Activated CD4-positive, alpha-beta T cell treated with anti-CD3 and anti-CD28 coated beads, Interleukin-2, Interleukin-6, amounts not matched to agents 100 ng/mL and 50 ng/mL, durations not matched to agents 16 hours and 8 hours (primary cell): ENCODE data around the gene ABHD12B.
"Not testable (repeated sequence)": the region's sequence is repeated elsewhere in the genome, so short reads cannot be mapped to it uniquely, and the experiment has no call there.

ENCODE experiments used
- DNase-seq: peaks from one replicate; pipeline ENCODE4 v3.0.0-alpha.2; 2020

Gene ABHD12B

DNA sequence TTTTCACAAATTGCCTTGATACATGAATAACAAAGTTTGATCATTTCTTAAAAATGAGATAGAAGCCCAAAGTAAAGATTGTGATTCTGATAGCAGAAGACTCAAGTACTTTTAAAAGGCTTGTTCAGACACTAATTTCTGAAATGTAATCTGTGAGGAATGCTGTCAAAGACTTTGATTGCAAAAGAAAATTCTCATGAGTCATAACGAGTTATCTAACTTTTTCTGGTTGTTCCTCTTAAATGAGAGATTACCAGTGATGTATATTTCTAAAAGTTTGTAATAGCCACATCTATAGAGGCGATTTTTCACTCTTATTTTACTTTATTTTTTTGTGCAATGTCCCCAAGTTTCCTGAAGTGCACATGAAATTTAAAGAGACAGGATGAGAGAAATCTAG lies 65.5 kb downstream of the ABHD12B start:
- no peak for DNase-seq

- DNase-seq, result no peak
Observed at GRCh38 chr14:50937800-50938199, 65.9 kb downstream of the ABHD12B start.

GRCh38 chr14:50941151-50941550 lies 69.3 kb downstream of the ABHD12B start:
- no peak for DNase-seq

DNA sequence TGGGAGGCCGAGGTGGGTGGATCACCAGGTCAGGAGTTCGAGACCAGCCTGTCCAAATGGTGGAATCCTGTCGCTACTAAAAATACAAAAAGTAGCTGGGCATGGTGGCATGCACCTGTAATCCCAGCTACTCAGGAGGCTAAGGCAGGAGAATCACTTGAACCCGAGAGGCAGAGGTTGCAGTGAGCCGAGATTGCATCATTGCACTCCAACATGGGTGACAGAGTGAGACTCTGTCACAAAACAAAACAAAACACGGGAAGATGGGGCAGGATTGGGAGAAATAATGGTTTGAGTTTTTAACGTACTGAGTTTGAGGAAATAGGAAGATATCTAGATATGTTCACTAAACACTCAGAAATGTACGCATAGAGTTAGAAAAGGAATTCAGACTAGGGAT lies 69.8 kb downstream of the ABHD12B start:
- DNase-seq, result not testable (repeated sequence)

GRCh38 chr14:50943261-50943942 lies 71.5 kb downstream of the ABHD12B start:
- DNase-seq, result no peak

- peak; percentile 31 for DNase-seq
Observed at GRCh38 chr14:50943943-50944646, 72.2 kb downstream of the ABHD12B start, which contains the start of gene PYGL. TSS of gene PYGL (minus strand) at chr14:50944483. CDS start at chr14:50944403, 80 bp downstream.

GRCh38 chr14:50944647-50945413 lies 73.0 kb downstream of the ABHD12B start:
- no peak for DNase-seq

DNA sequence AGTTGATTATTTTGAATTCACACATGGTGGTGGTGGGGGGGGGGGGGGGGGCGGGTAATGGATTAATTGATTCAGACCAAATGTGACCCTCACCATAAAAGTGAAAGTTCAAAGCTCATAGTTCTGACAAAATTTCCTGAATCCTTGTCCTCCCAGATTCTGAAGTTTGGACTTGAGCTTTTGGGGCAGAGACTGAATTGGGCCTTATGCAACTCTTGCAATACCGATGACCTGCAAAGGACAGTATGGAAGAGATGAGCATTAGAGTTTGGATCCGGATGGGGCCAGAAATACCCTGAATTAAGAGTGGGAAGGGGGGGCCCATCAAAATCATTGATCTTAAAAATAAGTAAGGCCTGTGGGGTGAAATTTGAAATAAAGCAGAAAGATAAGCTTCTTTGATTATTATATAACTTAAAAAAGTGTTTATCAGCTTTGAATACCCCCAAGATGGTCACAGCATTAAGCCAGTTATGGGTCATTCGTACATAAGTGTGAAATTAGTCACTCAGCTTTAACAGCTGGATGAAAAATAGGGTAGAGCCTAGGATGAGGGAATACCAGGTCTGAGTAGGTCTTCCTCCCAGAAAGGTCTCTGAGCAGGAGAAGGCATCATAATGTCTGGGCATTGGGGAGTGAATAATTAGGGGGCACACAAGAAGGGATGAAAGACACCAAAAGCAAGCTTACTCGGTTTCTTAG lies 74.5 kb downstream of the ABHD12B start:
- DNase-seq, result no peak

DNA sequence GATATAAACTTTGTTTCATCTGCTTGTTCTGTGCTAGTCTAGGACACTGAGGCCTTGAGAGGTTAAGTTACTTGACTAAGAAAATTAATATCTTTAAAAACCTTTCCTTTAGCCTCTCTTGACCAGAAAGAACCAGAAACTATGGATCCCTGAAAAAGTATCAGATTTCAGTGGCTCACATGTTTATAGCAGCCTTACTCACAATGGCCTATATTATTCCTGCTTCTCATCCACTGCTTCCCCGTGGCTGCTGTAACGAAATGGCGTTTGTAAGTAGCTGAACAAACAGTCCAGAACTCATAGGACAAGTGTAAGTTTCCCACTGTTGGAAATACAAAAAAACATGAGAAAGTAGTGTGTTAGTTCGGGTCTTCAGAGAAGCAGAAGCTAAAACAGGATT lies 75.6 kb downstream of the ABHD12B start:
- DNase-seq, result no peak

GRCh38 chr14:50948205-50948604 lies 76.4 kb downstream of the ABHD12B start:
- no peak for DNase-seq

- DNase-seq, result no peak
Observed at GRCh38 chr14:50951032-50951431, 79.2 kb downstream of the ABHD12B start.

DNA sequence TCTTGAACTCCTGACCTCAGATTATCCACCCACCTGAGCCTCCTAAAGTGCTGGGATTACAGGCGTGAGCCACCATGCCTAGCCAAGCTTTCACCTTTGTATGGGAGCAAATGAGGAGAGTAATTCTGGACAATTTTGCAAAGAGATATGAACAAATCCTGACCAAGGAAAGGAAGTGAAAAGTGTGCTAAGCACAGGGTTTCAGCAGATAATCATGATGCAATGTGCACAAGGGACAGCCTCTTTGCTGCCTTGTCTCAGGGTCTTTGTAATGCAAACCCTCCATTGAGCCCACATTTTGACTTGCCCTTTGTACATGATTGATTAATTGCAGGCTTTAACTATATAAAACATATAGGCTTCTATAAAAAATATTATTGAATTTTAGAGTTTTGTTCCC lies 81.6 kb downstream of the ABHD12B start:
- DNase-seq, result no peak
